Activated CD4-positive, alpha-beta T cell treated with anti-CD3 and anti-CD28 coated beads for 1 hour (primary cell): ENCODE measurements around the gene TNN.
"Not testable (repeated sequence)": the region's sequence is repeated elsewhere in the genome, so short reads cannot be mapped to it uniquely, and the experiment has no call there.

ENCODE experiments used
- DNase-seq: peaks from one replicate; pipeline ENCODE4 v3.0.0-alpha.2; 2020

Gene TNN

GRCh38 chr1:175067362-175068106 is at the start of gene TNN:
Gene TNN, plus strand, starts transcription at chr1:175067833. Its CDS starts 9,586 bp downstream, at chr1:175077419.
- DNase-seq = no peak

DNA sequence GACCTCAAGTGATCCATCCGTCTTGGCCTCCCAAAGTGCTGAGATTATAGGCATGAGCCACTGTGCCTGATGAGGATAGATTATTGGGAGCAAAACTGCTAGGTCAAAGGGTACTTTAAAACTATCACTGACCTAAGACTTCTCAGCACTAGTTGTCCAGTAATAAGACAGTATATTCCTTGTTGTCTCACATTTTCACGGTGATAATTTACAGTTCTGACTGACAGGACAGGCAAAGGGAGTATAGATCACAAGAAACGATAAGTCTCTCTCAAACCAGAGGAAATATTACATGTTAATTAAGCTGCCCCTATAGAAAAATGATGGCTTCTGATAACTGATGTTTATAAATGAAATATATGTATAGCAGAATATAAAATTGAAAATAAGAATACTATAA is 48.1 kb upstream of the TNN start:
- DNase-seq = no peak

DNA sequence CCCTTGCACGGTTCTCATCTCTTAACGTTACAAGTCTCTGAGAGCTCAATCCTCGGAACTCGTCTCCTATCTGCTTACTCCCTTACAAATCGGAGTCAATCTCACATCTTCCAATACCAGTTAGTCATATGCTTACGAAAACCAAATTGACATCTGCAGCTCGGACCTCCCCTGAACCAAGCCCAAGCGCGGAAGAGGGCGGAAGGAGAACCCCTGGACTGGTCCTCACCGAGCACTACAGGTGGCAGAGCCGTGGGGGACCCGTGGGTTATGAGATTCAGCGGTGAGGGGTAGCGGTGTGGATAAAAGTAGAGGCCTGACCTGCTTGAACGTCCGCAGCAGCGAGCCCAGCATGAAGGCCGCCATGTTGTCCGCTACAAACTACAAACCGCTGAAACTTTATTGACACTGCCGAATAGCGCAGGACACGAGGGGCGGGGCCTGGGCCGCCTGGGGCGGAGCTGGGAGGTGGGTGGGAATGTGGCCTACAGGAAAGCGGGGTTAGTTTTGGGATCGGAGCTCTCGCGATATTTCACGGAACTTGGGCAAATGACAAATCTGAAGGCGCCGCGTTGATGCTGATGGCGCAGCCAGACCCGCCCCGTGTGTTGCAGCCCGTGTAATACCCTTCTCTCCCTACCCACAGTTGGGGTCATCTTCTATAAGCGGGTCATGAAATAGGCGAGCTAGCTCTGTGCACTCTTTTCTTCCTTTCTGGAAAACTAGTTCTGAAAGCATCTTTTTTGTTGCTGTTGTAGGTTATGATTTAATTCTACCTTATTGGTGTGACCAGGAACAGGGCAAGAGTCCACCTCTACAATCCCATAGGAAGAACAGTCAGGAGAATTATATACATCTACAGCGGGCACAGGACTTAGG is 44.4 kb upstream of the TNN start, which contains the start of gene MRPS14:
MRPS14 (minus strand) TSS at position 383 of the 879 bp plus-strand sequence; CDS start at position 366, 17 bp downstream.
- DNase-seq = peak; percentile 95

DNA sequence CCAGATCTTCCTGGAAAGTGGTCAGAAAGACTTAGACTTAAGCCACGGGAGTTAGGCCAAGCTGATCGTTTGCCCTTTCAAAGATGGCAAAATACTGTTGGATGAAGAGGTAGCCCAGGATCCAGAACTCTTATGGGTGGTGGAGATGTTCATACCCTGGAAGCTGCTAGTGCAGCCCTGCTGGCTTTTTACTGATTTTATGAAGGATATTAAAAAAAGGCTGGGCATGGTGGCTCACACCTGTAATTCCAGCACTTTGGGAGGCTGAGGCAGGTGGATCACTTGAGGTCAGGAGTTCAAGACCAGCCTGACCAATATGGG is 43.8 kb upstream of the TNN start:
- not testable (repeated sequence) for DNase-seq

DNA sequence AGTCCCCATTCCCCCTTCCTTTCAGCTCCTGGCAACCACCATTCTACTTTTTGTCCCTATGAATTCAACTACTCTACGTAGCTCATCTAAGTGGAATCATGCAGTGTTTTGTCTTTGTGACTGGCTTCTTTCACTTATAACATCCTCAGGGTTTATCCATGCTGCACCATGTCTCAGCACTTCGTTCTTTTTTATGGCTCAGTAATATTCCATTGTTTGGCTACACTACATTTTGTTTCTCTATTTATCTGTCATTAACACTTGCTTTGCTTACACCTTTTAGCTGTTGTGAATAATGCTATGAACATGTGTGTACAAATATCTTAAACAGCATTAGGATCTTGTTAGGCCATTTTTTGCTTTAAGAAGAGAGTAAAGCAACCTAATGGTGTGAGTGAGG is 42.9 kb upstream of the TNN start:
- DNase-seq = no peak

- no peak for DNase-seq
These were observed 33.7 kb upstream of the TNN start for GRCh38 chr1:175033953-175034352.

DNA sequence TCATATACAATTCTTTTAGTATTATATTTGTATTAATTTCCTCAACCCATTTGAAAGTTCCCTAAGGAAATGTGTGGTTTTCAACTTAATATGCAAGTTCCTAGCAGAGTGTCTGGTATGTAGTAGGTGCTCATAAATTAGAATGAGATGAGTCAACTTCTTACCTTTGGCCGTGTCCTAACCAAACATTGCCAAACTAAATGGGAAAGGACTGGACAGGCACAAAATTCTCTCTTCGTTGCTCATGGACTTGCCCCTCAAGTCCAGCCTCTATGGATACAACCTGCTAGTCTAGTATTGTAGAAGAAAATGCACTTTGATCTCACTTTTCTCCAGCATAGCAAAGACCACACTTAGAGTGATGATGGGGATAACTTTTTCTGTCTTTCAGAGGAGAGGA is 32.9 kb upstream of the TNN start:
- no peak for DNase-seq

DNA sequence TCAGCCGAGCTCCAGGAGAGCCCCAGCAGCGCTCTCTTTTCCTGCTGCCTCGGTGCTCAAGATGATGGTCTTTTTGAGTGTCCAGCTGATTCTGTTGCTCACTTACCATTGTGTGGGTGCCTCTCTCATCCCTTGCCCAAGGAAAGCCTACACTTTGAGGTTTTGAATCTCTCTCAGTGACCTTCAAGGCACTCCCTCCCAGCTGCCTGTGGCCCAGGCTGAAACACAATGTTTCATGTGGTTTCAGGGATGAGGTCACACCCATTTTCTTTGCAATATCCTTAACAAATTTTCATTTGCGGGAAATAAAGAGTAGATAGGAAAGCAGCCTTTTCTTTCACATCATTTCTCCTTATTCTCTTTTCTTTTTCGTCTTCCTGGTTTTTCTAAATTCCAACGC is 31.8 kb upstream of the TNN start:
- DNase-seq = no peak

GRCh38 chr1:175036476-175036875 is 31.2 kb upstream of the TNN start:
- no peak for DNase-seq

GRCh38 chr1:175037416-175037815 is 30.2 kb upstream of the TNN start:
- DNase-seq = no peak

DNA sequence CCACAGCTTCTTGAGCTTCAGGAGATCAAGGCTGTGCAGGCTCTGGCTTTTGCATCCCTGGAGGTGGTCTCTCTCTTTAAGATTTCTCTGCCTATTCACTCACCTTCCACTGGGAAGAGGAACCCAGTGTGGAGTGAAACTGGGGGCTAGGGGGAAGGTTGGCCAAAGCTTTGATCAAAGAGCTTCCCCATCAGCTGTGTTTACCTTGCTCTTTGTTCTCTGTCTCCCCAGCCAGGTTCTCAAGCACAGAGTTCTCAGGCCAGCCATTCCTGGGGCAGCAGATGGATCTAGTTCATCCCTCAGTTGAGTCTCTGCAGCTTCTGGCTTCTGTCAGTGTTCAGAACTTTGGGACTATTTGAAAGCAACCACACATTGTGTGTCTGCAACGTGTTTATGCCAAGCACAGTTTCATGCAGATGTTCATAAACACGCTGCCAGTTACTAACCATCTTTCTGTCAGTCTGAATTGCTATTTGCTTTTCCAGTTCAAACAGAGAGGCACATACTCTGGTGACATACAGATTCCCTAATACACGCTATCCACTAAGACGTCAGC is 27.2 kb upstream of the TNN start:
- DNase-seq = no peak

- no peak for DNase-seq
These were observed 25.0 kb upstream of the TNN start for GRCh38 chr1:175042650-175043049.

- no peak for DNase-seq
These were observed 23.8 kb upstream of the TNN start for GRCh38 chr1:175043824-175044223.

DNA sequence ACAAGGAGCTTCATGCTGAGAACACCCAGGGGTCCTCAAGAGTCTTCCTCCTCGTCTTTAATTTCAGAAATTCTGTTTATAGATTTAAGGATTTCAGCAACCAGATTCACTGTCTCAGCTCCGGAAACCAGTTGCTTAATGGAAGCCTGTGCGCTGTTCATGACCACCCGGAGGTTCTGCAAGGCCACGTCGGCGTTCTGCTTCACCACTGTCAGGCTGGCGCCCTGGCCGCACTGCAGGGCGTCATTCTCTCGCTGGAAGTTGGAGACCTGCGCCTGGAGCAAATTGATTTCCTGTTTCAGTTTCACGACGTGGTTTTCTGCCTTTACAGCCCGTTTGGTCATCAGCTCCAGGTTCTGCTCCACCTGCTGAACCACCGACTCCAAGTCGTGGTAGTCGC is 23.0 kb upstream of the TNN start:
- not testable (repeated sequence) for DNase-seq

- DNase-seq = no peak
These were observed 22.5 kb upstream of the TNN start for GRCh38 chr1:175045097-175045496.

DNA sequence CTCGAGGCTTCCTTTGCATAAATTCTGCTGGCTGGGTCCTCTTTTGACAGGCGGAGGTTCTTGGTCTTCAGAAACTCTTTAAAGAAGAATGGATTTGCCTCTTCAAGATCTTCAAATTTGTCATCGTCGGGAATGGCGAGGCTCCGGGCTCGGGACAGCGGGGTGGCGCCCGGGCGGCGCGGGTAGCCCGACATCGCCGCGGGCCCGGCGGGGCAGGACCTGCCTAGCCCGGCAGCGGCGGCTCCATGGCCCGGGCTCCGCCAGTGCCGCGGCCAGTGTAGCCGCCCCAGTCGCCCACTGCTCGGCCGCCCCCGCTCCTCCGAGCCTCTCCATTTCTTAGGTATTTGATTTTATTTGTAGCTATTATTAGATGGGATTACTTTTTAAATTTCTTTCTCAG is 22.1 kb upstream of the TNN start:
- no peak for DNase-seq

DNA sequence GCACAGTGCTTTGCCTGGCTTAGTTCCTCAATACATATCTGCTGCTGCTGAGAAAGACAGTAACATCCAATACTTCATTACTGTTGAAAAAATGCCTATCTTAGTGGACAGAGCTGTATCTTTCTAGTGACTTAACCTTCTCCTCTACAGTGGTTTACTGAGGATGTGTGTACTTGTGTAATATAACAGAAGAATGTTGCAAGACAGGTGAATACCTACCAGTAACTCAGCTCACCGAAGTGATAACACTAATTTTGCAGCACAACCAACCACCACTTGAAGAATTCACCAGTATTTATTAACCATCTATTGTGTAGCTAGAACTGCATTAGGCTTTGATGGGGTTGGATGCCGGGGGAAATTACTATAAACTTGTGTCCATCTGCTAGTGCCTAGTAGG is 16.6 kb upstream of the TNN start:
- no peak for DNase-seq

DNA sequence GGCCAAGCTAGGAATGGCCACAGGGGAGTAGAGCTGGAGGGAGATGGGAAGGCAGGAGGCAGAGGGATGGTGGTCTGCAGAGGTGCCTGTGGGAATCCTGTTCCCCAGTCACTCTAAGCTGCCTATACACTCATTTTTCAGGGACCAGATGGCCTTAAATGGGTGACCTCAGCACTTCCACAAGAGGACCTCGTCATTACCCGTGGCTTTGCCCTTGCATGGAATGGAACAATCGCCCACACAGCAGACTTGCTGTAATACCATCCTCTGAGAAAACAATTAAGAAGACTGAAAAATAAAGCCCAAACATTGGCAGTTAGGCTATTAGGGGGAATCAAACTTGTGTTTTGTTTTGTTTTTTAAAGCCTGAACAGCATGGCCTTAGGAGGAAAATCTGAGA is 12.9 kb upstream of the TNN start:
- DNase-seq = no peak

DNA sequence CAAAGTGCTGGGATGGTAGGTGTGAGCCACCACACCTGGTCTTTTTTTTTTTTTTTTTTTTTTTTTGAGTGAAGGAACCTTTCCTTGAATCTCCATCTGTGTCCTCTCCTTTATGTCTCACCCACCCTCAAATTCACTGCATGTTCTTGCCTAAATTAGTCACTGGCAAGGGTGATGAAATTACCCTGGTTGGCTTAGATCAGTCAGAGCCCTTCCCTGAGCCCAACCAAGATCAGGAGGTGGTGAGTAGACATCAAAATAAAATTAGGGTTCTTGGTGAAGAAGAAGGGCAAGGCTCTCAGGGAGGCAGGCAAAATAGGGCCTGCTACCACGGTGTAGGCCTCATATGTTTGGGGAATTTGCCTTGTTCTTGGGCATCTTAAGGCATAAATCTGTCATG is 5.3 kb upstream of the TNN start:
- no peak for DNase-seq

GRCh38 chr1:175062858-175063257 is 4.8 kb upstream of the TNN start:
- DNase-seq = no peak

GRCh38 chr1:175070818-175071217 is 3.2 kb downstream of the TNN start:
- no peak for DNase-seq

DNA sequence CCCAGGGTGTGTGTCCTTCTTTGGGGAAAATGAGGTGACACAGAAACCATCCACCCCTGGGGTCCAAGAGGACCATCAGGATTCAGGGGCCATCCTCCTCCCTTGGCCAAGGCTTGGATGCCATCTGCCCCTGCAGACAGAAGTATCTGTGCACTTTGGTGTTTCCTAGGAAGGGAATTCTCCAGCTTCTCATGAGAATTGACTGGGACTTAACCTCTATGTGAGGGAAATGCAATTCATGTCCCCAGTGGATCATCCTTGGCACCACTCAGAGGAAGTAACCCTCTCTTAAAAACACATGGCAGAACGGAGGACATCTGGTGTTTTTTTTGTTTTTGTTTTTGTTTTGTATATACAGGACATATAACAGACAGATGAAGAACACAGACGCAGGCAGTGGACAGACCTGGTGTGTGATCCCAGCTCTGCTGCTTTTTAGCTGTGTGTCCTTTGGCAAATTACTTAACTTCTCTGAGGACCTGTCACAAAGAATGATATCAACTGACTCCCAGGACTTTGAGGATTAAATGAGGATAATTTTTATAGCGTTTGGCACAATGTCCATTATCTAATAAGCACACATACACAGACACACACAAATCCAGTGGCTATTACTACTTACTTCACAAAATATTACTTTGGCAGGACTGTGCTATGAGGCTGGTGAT is 3.8 kb downstream of the TNN start:
- DNase-seq = no peak
